Central memory CD8-positive, alpha-beta T cell (primary cell): ENCODE measurements around the gene SREBF1.

Source experiments
- ATAC-seq: fragments of 150-1000 bp; cut with Tn5 transposase; replicated peaks from 2 replicates; pipeline ENCODE4 v1.10.0; 2022; ENCODE audit warnings: mild to moderate bottlenecking, moderate FRiP score, moderate number of reproducible peaks; ENCODE audit not compliant: poor library complexity, severe bottlenecking; ENCODE audit errors: extremely low read depth
- DNase-seq, 2 donors: peaks; one replicate each; pipeline ENCODE4 v3.0.0; 2021; ENCODE audit warnings: low spot score in 2 of 2
- H3K27ac Mint-ChIP-seq: one replicate; pipeline ENCODE4 v1.8.0; 2022; ENCODE audit warnings: low read depth, mild to moderate bottlenecking, moderate library complexity, mixed read lengths
- H3K27me3 Mint-ChIP-seq: one replicate; pipeline ENCODE4 v1.8.0; 2022; ENCODE audit warnings: mixed read lengths
- H3K36me3 Mint-ChIP-seq: one replicate; pipeline ENCODE4 v1.8.0; 2022; ENCODE audit warnings: mild to moderate bottlenecking, moderate library complexity, mixed read lengths; ENCODE audit not compliant: insufficient read depth
- H3K4me1 Mint-ChIP-seq: one replicate; pipeline ENCODE4 v1.8.0; 2022; ENCODE audit warnings: mixed read lengths
- H3K4me3 Mint-ChIP-seq: one replicate; pipeline ENCODE4 v1.8.0; 2022; ENCODE audit warnings: mild to moderate bottlenecking, moderate library complexity, mixed read lengths
- H3K9me3 Mint-ChIP-seq: one replicate; pipeline ENCODE4 v1.8.0; 2022; ENCODE audit warnings: mixed read lengths

SREBF1 gene

DNA sequence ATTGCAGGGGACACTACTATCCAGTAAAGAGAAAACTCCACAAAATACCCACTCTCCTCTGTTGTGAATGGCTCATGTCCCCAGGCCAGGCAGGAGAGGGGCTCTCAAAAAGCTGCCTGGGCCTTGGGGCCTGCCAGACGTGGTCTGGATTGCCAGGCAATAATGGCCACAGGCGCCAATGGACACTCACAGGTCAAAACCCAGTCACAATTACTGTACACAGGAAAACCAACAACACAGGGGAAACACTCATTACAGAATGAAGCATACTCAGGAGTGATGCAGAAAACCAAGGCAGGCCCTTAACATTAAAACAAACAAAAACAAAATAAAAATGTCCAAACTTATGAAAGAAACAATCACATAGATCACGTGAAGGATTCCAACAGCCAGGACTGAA is 35.1 kb upstream of the SREBF1 start:
- no peaks in the 10 kb centered on the region for H3K9me3 Mint-ChIP-seq
- ATAC-seq = no peak
- no peak for DNase-seq
- H3K27ac Mint-ChIP-seq = no peak overlapping the region
- H3K36me3 Mint-ChIP-seq = peaks cover 11% of the 10 kb centered on the region
- H3K4me3 Mint-ChIP-seq = no peak overlapping the region
- H3K27me3 Mint-ChIP-seq = no peaks in the 10 kb centered on the region
- H3K4me1 Mint-ChIP-seq = no peaks in the 10 kb centered on the region

DNA sequence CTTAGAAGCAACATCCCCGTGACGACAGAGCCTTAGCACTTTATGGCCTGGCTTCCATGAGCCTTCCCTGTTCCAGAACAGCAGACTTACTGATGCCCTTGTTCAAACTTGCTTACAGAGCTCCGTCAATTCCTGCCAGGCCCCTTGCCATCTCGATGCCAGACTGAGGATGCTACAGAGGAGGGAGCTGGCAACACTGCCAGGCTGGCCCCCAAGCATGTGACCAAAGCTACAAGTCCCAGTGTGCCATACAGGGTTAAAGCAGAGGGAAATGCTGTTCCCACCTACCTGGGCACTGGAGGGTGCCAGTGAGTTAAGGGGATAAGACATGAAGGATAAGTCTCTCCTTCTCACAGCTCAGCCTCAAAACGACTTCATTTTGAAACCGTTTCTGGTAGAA is 33.5 kb upstream of the SREBF1 start:
- Mint-ChIP-seq H3K27me3 (no peaks in the 10 kb centered on the region), H3K4me1 (no peaks in the 10 kb centered on the region), H3K27ac (peak overlapping the region; percentile 69), H3K9me3 (no peaks in the 10 kb centered on the region), H3K36me3 (peaks cover 8% of the 10 kb centered on the region), H3K4me3 (no peak overlapping the region)
- ATAC-seq (no peak), DNase-seq (no peak)

DNA sequence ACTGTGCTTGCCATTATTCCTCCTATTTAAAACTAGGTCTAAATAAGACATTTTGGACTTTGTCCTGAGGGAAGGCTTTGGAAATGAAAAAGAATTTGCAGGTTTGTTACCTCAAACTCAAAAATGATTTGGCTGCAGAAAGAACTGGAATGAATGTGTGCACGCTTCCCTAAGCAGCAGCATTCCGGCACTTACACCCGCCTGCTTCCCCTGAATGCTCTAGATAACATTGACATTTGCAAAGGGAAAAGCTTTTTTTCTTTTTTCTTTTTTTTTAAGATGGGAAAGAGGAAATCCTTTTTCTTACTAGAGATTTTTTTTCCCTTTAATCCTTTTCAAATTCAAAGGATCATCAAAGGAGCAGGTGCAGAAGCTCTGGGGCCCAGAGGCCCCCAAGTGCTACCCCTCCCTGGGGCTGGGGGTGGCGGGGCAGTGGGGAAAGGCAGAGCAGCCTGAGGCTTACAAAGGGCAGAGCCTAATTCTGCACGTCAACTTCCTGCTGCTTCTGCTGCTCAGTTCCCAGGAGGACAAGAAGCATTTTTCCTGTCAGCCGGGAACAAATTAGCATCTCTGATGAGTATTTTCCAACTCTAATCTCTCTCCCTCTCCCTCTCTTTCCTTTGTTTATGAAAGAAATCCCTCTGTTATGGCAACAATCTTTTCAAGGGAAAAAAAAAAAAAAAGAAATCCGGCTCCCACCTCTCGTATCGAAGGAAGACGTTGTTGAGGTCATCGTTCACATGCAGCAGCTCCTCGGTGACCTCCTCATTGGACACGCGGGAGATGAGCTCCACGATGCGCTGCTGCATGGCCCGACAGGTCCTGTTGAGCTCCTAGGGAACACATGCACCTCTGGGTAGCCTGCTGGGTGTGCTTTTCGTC is 32.1 kb upstream of the SREBF1 start:
- no peak for ATAC-seq
- no peaks in the 10 kb centered on the region for H3K9me3 Mint-ChIP-seq
- H3K4me3 Mint-ChIP-seq = no peak overlapping the region

DNA sequence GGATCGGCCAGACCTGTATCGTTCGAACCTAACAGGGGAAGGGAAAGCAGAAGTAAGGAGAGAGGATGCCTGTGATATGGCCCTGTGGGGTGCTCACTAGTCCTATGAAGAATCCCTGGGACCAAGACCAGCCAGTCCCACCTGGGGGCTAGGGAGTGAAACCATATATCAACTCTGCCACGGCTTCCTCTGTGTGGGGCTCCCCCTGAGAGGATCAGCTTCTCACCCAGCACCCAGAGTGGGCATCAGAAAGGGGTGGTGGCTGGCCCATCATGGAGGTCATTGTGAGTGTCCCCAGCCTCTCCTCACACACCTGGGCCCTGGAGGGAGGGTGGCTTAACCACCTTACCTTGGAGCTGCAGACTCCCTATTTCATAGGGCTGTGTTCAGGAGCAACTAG is 30.1 kb upstream of the SREBF1 start:
- Mint-ChIP-seq H3K9me3 (no peaks in the 10 kb centered on the region), H3K4me3 (no peak overlapping the region), H3K4me1 (peaks cover 6% of the 10 kb centered on the region), H3K36me3 (peaks cover 8% of the 10 kb centered on the region), H3K27me3 (no peaks in the 10 kb centered on the region), H3K27ac (no peak overlapping the region)
- ATAC-seq (no peak), DNase-seq (no peak)

More for the DNA sequence above, 32.1 kb upstream of the SREBF1 start:
- no peak for DNase-seq
- H3K4me1 Mint-ChIP-seq = no peaks in the 10 kb centered on the region
- H3K27me3 Mint-ChIP-seq = no peaks in the 10 kb centered on the region
- H3K27ac Mint-ChIP-seq = no peak overlapping the region
- H3K36me3 Mint-ChIP-seq = peaks cover 8% of the 10 kb centered on the region

DNA sequence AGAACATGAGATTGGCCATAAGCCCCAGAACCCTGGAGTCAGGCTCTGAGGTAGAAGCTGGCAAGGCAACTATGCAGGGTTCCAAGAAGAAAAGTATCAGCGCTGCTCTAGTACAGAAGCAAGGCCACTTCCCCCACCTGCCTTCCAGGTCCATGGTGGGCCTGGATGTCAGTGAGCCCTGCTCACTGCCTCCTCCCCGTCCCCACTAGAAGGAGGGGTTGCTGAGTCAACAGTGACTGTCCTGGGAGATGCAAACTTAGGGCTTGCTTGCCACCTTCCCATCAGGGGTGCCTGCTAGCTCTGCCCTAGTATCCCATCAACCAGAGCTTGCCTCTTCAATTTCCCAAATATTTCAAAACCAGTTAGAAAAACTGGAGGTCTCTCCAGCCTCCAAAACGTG is 29.6 kb upstream of the SREBF1 start:
- H3K36me3 Mint-ChIP-seq = peaks cover 8% of the 10 kb centered on the region
- ATAC-seq = no peak

DNA sequence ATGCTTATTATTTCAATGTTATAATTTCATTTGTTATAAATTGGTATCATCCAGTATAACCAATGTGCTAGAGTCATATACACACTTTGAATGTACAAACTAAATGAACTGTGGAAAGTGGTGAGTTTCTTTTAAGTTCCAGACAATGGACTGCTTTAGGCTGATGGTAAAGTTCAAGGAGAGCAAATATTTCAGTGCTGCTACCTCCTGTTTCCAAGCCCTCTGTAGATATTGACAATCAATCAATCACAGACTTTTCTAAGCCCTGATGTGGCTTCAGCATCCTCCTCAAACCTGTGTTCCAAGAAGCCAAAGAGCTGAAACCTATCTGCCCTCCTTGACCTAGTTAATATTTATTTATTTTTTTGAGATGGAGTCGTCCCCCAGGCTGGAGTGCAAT is 28.2 kb upstream of the SREBF1 start:
- Mint-ChIP-seq H3K4me3 (no peak overlapping the region), H3K36me3 (peaks cover 12% of the 10 kb centered on the region), H3K27ac (no peak overlapping the region), H3K4me1 (peaks cover 6% of the 10 kb centered on the region), H3K27me3 (no peaks in the 10 kb centered on the region), H3K9me3 (no peaks in the 10 kb centered on the region)
- DNase-seq (no peak), ATAC-seq (no peak)

More for the DNA sequence above, 29.6 kb upstream of the SREBF1 start:
- H3K4me1 Mint-ChIP-seq = peaks cover 6% of the 10 kb centered on the region
- no peak for DNase-seq
- no peaks in the 10 kb centered on the region for H3K9me3 Mint-ChIP-seq
- no peaks in the 10 kb centered on the region for H3K27me3 Mint-ChIP-seq
- no peak overlapping the region for H3K4me3 Mint-ChIP-seq
- no peak overlapping the region for H3K27ac Mint-ChIP-seq

DNA sequence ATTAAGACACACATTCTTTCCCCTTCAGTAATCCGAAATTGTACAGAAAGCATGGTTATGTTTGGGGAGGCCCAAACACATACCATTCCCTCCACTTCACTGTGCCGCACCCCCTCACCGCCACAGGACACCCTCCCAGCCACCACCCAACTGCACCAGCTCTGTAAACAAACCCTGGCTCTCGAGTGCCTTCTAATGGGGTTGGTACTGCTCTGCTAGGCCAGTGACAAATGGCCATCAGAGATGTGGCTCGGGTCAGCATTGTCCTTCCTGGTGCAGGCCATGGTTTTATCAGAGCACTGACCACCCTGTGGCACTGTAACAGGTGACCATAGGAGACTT is 24.0 kb upstream of the SREBF1 start:
- no peak overlapping the region for H3K27ac Mint-ChIP-seq
- no peaks in the 10 kb centered on the region for H3K27me3 Mint-ChIP-seq
- ATAC-seq (no peak), DNase-seq (no peak)
- H3K4me3 Mint-ChIP-seq = no peak overlapping the region
- peaks cover 9% of the 10 kb centered on the region for H3K36me3 Mint-ChIP-seq
- no peaks in the 10 kb centered on the region for H3K9me3 Mint-ChIP-seq
- peaks cover 6% of the 10 kb centered on the region for H3K4me1 Mint-ChIP-seq

DNA sequence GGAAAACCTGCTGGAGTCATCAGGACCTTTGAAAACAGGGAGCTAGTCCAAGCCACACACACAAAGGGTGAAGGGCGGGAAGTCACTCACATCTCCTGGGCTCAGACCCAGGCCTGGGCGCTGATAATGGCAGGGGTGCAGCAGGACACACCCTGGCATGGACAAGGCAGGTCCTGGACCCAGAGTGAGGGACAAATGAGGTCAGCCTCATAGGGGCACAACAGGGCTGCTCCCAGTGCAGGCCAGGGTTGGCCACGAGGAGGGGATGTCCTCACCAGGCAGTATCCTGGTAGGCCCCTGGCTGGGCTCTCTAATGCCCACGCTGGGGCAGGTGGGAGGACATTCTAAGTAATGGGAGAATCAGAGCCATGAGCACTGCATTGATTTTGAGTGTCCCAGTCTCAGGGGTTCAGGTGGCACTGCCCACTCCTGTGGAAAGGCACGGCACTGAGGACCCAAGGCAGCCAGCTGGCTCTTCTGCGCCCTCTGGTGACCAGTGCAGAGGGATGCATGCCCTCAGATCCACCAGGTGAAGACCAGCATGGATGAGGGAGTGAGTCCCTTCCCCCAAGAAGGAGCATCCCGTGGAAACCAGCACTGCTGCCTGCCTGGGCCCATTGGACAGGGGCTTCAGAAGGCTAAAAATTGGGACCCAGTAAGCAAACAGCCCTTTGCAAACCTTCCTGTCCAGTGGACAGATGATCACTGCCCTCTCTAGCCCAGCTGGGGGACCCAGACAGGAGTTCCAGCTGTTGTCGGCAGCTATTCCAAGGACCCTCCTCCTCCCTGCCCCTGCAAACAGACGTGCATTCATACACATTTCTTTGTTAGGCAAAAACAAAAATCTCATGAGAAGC is 23.4 kb upstream of the SREBF1 start:
- Mint-ChIP-seq H3K27ac (no peak overlapping the region), H3K4me1 (peaks cover 6% of the 10 kb centered on the region), H3K36me3 (peaks cover 9% of the 10 kb centered on the region), H3K27me3 (no peaks in the 10 kb centered on the region), H3K9me3 (no peaks in the 10 kb centered on the region), H3K4me3 (no peak overlapping the region)
- DNase-seq (peak; percentile 60 to 67), ATAC-seq (peak; percentile 89)

DNA sequence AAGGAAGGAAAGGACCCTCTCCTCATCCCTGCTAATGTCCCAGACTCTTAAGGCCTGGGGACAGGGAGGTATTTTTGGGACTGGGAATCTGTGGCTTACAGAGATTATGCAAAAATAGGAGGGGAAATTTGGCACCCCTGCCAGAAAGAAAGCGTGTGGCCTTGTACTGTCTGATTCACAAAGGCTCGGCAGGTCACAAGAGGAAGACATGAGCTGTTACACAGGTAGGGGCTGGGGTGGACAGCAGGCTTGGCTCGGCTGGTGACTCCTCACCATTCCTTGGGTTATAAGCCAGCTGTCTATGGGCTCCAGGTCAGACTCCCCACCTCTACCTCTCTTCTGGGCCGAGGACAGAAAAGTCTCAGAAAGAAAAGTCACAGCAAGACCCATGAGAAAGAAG is 20.7 kb upstream of the SREBF1 start:
- no peaks in the 10 kb centered on the region for H3K9me3 Mint-ChIP-seq
- no peaks in the 10 kb centered on the region for H3K4me1 Mint-ChIP-seq
- H3K36me3 Mint-ChIP-seq = peaks cover 9% of the 10 kb centered on the region
- no peaks in the 10 kb centered on the region for H3K27me3 Mint-ChIP-seq
- ATAC-seq (no peak), DNase-seq (no peak)
- H3K4me3 Mint-ChIP-seq = no peak overlapping the region
- no peak overlapping the region for H3K27ac Mint-ChIP-seq

DNA sequence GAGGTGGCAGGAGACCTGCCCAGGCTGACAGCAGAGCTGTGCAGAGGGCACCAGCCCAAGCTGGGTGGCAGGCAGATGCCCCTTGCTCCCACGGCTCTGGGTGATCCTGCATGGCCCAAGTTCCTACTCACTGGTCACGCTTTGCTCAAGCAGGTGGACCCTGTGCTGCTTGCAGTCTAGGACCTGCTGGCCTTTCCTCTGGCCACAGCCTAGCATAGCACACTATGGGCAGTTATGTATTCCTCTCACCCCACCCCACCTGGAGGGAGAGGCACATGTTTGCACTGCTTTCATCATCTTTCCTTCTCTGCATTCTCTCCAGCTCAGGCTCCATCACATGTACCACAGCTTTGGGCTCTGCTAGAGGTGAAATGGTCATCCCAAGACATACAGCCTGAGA is 19.6 kb upstream of the SREBF1 start:
- Mint-ChIP-seq H3K27ac (no peak overlapping the region), H3K27me3 (no peaks in the 10 kb centered on the region), H3K4me1 (peaks cover 8% of the 10 kb centered on the region)

DNA sequence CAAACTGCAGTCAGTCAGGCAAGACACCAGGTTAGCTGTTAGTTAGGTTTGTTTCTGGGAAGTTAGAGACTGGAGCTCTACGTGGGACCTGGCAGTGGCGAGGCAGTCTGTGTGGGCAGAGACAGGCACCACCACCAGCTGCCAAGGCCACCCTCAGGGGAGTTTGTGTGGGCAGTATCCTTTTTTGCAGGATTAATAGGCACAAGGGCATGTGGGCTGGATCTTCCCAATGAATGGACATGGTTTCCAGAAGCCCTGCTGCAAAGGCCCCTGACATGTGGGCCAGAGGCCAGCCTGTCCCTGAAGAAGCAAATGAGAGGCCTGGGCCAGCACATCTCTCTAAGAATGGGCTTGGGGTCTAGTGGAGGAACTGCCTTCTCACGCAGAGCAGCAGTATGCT is 19.2 kb upstream of the SREBF1 start:
- H3K27ac Mint-ChIP-seq = no peak overlapping the region

More for the DNA sequence above, 19.6 kb upstream of the SREBF1 start:
- no peak for ATAC-seq
- no peak overlapping the region for H3K4me3 Mint-ChIP-seq
- DNase-seq = no peak
- peaks cover 7% of the 10 kb centered on the region for H3K36me3 Mint-ChIP-seq
- no peaks in the 10 kb centered on the region for H3K9me3 Mint-ChIP-seq

DNA sequence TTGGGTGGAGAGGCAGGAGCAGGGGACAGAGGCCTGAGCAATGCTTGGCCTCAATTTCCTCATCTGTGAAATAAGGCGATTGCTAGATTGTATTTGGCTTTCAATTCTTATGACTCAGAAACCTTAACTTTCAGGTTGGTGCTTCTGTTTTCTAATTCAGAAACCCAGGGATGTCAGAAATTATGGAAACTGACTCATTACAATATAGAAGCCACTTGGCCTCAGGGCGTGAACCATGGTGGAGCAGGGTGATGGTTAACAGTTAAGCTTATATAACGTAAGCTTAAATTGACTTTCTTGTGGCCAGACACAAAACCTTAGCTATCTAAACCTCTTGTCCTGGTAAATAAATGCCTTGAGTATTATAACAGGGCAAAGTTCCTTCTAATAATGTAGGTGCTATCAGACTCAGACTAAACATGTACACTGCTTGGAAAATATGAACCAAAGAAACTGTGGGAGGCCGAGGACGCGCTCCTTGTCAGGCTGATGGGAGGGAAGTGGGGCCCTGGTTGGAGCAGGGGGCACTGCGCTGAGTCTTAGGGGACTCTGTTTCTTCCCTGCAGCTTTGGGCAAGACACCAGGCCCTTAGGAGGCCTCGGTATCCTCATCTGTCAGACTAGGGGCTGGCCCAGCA is 17.1 kb upstream of the SREBF1 start:
- H3K27ac Mint-ChIP-seq = no peak overlapping the region
- no peak for ATAC-seq
- H3K27me3 Mint-ChIP-seq = no peaks in the 10 kb centered on the region
- peaks cover 33% of the 10 kb centered on the region for H3K4me1 Mint-ChIP-seq
- H3K4me3 Mint-ChIP-seq = no peak overlapping the region
- no peaks in the 10 kb centered on the region for H3K9me3 Mint-ChIP-seq
- DNase-seq = no peak
- peaks cover 12% of the 10 kb centered on the region for H3K36me3 Mint-ChIP-seq

More for the DNA sequence above, 19.2 kb upstream of the SREBF1 start:
- no peak overlapping the region for H3K4me3 Mint-ChIP-seq
- peaks cover 13% of the 10 kb centered on the region for H3K4me1 Mint-ChIP-seq
- no peaks in the 10 kb centered on the region for H3K9me3 Mint-ChIP-seq
- ATAC-seq (no peak), DNase-seq (no peak)
- peaks cover 6% of the 10 kb centered on the region for H3K36me3 Mint-ChIP-seq
- H3K27me3 Mint-ChIP-seq = no peaks in the 10 kb centered on the region
